ENCODE results near the gene GOLGB1.

Gene GOLGB1

GRCh38 chr3:121735047-121735696 is 14.4 kb downstream of the GOLGB1 start:
- peaks cover 7% of the 10 kb centered on the region for H3K36me3 ChIP-seq (replicated peaks; ENCODE audit: low read depth, low read length)
- H3K27me3 ChIP-seq (ENCODE audit: low read depth, low read length), result no peaks in the 10 kb centered on the region
- H3K4me3 ChIP-seq (ENCODE audit: low read length), result no peak overlapping the region
- H3K9ac ChIP-seq (ENCODE audit: low read length), result no peak overlapping the region
- no peak for TF ChIP-seq EZH2phosphoT487 (IDR thresholded peaks at IDR 0.05; ENCODE audit: low read depth)
- TF ChIP-seq CTCF (IDR thresholded peaks at IDR 0.05; ENCODE audit: low read depth, low read length), result no peak
- H3K4me2 ChIP-seq (ENCODE audit: low read length), result peak overlapping the region; percentile 27
- H3K79me2 ChIP-seq (ENCODE audit: low read length), result peaks cover 49% of the 10 kb centered on the region
- H2AFZ ChIP-seq (ENCODE audit: low read depth, low read length), result no peak overlapping the region
- peaks cover 22% of the 10 kb centered on the region; the same call in 1 of the 2 replicates for H4K20me1 ChIP-seq (ENCODE audit: insufficient read depth, low read length)
- H3K27ac ChIP-seq (ENCODE audit: low read length), result no peak overlapping the region
- peaks cover 14% of the 10 kb centered on the region for H3K4me1 ChIP-seq (ENCODE audit: low read length)
- H3K9me3 ChIP-seq (ENCODE audit: insufficient read depth, low read length), result no peaks in the 10 kb centered on the region

- Histone ChIP-seq H3K4me2 (ENCODE audit: low read length) (no peak overlapping the region), H3K9ac (ENCODE audit: low read length) (no peak overlapping the region), H3K27ac (ENCODE audit: low read length) (no peak overlapping the region), H3K27me3 (ENCODE audit: low read depth, low read length) (no peaks in the 10 kb centered on the region), H3K9me3 (ENCODE audit: insufficient read depth, low read length) (no peaks in the 10 kb centered on the region), H4K20me1 (ENCODE audit: insufficient read depth, low read length) (peaks cover 16% of the 10 kb centered on the region; the same call in 1 of the 2 replicates), H2AFZ (ENCODE audit: low read depth, low read length) (no peak overlapping the region), H3K79me2 (ENCODE audit: low read length) (peaks cover 32% of the 10 kb centered on the region), H3K4me1 (ENCODE audit: low read length) (peaks cover 14% of the 10 kb centered on the region), H3K4me3 (ENCODE audit: low read length) (no peak overlapping the region), H3K36me3 (replicated peaks; ENCODE audit: low read depth, low read length) (no peaks in the 10 kb centered on the region)
- TF ChIP-seq CTCF (IDR thresholded peaks at IDR 0.05; ENCODE audit: low read depth, low read length) (no peak), EZH2phosphoT487 (IDR thresholded peaks at IDR 0.05; ENCODE audit: low read depth) (no peak)
Observed at GRCh38 chr3:121730940-121731687, 18.4 kb downstream of the GOLGB1 start.

GRCh38 chr3:121724130-121724529 is 25.4 kb downstream of the GOLGB1 start:
- Histone ChIP-seq H3K36me3 (replicated peaks; ENCODE audit: low read depth, low read length) (peaks cover 26% of the 10 kb centered on the region), H3K9me3 (ENCODE audit: insufficient read depth, low read length) (no peaks in the 10 kb centered on the region), H3K4me1 (ENCODE audit: low read length) (peaks cover 7% of the 10 kb centered on the region; the same call in 1 of the 2 replicates), H4K20me1 (ENCODE audit: insufficient read depth, low read length) (no peaks in the 10 kb centered on the region), H2AFZ (ENCODE audit: low read depth, low read length) (no peak overlapping the region), H3K27ac (ENCODE audit: low read length) (no peak overlapping the region), H3K79me2 (ENCODE audit: low read length) (no peaks in the 10 kb centered on the region), H3K27me3 (ENCODE audit: low read depth, low read length) (no peaks in the 10 kb centered on the region), H3K4me3 (ENCODE audit: low read length) (no peak overlapping the region), H3K4me2 (ENCODE audit: low read length) (no peak overlapping the region), H3K9ac (ENCODE audit: low read length) (no peak overlapping the region)
- TF ChIP-seq CTCF (IDR thresholded peaks at IDR 0.05; ENCODE audit: low read depth, low read length) (no peak), EZH2phosphoT487 (IDR thresholded peaks at IDR 0.05; ENCODE audit: low read depth) (no peak)

DNA sequence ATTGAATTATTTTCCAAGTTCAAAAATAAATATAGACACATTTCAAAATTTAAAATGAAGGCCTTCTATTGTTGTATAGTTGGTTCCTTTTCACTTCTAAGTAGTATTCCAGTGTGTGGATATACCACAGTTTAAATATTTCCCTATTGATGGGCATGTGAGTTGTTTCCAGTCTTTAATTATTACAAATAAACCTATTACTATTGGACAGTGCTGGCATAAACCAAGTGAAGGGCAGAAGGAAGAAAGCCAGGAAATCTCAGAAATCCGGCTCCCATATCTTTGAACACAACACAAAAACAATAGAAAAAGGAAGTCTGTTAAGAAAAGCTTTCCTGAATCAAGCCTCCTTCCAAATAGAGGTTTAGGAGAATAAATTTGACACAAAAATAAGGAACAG is 26.1 kb downstream of the GOLGB1 start:
- H2AFZ ChIP-seq (ENCODE audit: low read depth, low read length), result no peak overlapping the region
- no peak overlapping the region for H3K4me2 ChIP-seq (ENCODE audit: low read length)
- no peaks in the 10 kb centered on the region for H3K79me2 ChIP-seq (ENCODE audit: low read length)
- no peak for TF ChIP-seq EZH2phosphoT487 (IDR thresholded peaks at IDR 0.05; ENCODE audit: low read depth)
- H3K9me3 ChIP-seq (ENCODE audit: insufficient read depth, low read length), result no peaks in the 10 kb centered on the region
- no peak overlapping the region for H3K9ac ChIP-seq (ENCODE audit: low read length)
- peaks cover 28% of the 10 kb centered on the region for H3K36me3 ChIP-seq (replicated peaks; ENCODE audit: low read depth, low read length)
- H3K4me3 ChIP-seq (ENCODE audit: low read length), result no peak overlapping the region
- no peak overlapping the region for H3K27ac ChIP-seq (ENCODE audit: low read length)
- H3K4me1 ChIP-seq (ENCODE audit: low read length), result peaks cover 7% of the 10 kb centered on the region; the same call in 1 of the 2 replicates
- no peaks in the 10 kb centered on the region for H4K20me1 ChIP-seq (ENCODE audit: insufficient read depth, low read length)
- no peaks in the 10 kb centered on the region for H3K27me3 ChIP-seq (ENCODE audit: low read depth, low read length)
